GM19238 (cell line): ENCODE measurements around the gene BMP7.
"Not testable (repeated sequence)": the region's sequence is repeated elsewhere in the genome, so short reads cannot be mapped to it uniquely, and the experiment has no call there.

Experiments
- DNase-seq: peaks from one replicate; pipeline ENCODE4 v3.0.0; 2011; ENCODE audit warnings: low spot score; ENCODE audit not compliant: insufficient read length

The BMP7 gene

DNA sequence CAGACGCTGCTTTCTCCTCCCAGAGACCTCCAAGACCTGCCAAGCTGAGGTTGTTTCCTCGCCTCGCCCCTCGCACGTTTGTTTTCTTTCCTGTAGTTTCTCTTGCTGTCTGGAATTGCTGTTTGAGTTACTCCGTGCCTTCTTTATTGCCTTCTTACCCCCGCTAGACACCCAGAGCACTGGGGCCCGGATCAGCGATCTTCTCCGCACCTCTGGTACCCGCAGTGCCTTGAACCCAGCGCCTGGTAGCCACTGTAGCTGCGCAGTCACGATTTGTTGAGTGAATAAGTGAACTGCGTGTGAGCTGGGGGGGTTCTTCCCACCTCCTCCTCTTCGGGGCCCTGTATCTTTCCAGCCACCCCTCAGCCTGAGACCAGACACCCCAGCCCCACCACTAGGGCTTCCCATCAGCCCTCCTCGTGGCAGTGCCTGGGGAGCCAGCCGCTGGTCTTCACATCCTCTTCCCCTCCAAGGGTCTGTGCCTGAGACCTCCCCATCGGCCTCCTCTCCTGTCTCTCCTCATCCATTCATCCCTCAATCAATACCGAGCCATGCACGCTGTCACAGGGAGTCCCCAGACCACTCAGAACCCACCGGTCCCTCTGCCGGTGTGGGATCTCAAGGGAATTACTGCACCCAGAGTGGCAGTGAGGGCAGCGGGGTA, 849 bp upstream of the BMP7 start:
- DNase-seq = no peak

DNA sequence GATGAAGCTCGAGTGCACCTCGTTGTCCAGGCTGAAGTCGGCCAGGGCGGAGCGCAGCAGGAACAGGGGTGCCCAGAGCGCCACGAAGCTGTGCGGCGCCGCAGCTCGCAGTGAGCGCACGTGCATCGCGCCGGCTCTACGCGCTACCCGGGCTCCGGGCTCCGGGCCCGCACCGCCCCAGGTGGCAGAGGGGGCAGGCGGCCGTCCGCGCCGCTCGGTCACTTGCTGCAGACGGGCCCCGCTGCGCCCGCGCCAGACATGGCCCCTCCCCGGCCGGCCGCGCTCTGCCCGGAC, 497 bp downstream of the BMP7 start:
- no peak for DNase-seq

DNA sequence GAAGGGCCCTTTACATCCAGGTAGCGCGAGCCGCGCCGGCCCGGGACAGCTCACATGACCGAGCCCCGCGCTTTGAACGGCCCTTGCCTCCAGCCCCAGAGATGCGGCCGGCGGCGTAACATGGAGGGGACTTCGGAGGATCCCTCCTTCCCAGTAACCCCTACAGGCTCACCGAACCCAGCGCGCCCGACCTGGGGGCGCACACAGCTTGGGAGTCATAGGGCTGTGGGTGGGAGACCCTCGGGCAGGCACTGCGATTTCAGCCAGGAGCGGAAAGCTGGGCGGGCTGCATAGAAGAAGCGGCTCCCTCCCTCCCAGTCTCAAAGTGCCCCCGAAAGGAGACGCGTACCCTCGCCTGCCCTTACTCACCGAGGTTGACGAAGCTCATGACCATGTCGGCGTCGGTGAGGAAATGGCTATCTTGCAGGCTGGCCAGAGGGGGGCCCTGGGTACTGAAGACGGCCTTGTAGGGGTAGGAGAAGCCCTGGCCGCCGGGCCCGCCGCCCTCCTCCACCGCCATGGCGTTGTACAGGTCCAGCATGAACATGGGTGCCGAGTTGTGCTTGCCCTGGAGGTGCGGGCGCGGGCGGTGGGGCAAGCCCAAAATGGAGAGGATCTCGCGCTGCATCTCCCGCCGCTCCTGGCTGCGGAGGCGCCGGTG, 975 bp downstream of the BMP7 start:
- no peak for DNase-seq

DNA sequence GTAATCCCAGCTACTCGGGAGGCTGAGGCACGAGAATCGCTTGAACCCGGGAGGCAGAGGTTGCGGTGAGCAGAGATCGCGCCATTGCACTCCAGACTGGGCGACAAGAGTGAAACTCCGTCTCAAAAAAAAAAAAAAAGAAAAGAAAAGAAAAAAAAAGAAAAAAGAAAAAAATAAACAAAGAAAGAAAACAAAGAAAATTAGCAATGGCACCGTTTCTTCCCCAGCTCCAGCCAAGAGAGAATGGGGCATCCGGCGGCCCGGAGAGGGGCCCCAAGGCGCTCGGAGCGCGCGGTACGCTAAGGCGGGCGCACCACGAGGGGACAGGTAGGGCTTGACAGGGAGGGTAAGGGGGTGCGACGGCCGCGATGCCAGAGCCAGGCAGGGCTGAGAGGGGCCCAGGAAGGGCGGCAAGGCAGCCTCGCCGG, 1.5 kb downstream of the BMP7 start:
- DNase-seq = not testable (repeated sequence)

DNA sequence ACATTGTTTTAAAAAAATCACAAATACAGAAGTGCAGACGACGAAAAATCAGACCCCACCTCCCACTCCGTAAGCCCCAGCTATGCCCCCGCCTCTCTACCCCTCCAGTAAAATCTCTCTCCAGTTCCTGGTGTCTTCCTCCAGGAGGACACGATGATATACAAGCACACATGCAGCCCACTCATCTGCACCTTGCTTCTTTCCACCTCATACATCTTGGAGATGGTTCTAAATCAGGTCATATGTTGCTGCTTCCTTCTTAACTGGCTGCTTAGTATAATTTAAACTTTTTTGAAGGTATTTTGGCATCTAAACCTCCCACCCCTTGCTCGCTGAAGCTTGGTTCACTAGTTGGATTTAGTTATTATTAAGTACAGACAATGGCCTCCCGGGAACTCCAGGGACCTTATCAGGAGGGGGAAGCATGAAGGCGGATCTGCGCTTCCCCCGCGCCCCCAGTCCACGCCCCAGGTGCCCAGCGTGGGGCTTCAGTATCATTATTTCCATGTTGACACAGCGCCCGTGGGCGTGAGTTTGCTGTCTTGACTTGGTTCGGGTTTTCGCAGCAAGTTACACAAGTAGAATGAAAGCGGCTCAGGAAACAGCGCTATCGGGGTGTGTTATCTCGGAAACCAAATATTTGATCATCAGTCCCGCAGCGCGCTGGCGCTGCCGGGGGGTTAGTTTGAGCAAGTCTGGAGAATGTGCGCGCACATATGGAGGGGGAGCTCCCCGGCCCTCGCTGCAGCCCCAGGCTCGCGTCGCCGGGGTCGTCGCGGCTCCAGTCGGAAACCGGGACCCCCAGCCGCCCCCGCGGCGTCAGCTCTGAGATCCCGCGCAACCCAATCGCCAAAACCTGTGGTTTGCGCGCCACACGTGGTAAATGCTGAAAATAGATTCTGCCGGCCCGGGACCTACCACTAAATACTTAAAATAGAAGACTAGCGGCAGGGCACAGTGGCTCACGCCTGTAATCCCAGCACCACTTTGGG, 2.3 kb downstream of the BMP7 start:
- DNase-seq = no peak

DNA sequence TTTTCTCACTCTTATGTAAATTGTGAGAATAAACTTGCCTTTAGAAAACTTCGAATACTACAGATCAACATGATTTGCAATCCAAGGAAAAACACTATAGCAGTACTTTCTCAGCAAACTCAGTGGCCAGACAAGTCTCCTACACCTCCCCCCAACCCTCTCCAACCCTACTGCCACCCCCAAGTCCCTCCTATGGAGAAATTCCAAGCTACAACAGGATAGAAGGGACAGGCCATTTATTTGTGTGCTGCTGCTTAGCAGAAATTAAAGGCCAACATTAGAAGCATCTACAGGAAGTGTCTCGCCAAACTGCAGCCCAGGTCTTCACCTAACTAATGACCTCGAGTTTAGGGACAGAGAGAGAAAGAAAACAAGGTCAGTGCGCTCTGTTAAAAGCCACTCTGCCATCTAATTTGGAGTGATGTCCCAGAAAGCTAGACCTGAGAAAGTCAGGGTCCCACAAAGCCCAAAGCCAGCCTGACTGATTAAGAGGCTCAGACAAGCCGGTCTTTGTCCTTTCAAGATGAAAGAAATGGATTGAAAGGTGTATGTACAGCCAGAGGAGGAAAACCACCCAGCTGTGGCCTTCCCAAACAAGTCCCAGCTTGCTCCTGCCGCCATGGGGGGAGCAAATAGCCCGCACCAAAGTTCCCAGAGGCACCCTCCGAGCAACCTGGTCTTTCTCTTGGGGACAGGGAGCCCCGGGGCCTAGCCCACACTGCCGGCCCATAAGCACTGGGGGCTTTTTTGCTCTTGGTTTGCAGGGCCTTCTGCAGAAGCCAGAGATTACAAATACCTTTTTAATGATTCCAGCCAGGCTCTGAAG, 3.4 kb downstream of the BMP7 start:
- DNase-seq = no peak

DNA sequence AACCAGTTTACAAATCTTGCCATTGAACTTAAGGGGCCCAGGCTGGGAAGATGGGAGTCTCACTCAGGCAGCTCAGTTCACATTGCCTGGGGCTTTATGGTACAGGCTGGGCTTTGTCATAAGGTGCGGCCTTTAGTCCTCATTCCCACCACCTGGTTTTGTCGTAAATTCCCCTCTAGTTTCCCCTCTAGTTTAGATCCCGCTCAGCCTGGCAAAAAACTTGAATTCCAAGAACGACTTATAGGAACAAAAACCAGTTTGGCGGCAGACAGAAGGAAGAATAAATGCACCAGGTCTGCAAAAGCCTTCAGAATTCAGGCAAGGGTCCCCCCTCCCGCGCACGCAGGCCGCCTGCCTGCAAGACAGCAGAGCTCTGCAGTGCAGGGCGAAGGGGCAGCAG, 4.1 kb downstream of the BMP7 start:
- DNase-seq = no peak

DNA sequence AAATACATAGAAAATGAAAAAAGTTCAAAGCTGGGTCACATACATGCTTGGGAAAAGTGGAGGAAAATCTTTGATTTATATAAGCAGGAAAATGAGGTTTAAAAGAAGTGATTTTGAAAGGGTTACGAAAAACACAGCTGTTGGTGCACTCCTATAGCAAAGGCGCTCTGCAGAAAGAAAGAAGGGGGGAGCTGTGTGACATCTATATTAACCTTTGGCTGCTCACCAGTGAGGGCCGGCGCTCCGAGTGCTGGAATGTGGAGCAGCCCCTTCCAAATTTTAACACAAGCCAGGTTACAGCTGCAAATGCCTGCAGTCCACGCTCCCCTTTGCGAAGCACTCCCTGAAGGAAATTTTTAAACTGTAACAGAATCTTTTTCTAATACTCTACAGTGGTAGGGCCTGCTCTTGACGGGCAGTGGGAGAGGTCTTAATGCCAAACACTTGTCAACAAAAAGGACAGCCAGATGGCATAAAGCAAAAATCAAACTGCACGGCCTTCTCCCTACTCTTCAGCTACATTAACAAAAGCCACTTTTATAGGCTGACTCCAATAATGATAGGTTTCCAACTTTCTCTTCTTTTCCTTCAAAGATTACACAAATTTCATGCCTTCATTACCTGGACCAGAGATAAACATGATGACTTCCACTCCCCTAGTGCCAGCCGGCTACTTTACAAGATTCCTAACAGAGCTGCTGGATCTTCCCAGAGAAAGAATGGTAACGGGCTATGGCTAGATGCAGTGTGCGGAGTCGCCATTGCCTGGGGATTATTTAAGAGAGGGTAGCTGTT, 4.8 kb downstream of the BMP7 start:
- DNase-seq = no peak

DNA sequence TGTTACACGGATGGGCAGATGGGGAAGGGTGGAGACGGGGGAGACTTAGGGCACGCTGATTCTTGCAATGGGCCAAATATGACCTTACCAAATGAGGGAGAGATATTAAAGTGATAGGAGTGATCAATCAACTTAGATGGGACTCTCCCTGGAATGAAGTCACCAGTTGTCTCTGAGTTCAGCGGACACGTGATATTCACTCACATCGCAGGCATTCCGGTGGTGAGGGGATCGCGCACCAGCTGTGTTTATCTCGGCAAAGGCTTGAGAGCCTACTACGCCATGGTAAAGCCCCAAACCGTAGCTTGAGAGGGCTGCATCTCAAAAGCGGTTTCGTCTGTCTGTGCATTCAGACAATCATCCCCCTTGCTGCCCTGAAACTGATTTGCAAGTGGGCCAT, 5.5 kb downstream of the BMP7 start:
- DNase-seq = no peak

DNA sequence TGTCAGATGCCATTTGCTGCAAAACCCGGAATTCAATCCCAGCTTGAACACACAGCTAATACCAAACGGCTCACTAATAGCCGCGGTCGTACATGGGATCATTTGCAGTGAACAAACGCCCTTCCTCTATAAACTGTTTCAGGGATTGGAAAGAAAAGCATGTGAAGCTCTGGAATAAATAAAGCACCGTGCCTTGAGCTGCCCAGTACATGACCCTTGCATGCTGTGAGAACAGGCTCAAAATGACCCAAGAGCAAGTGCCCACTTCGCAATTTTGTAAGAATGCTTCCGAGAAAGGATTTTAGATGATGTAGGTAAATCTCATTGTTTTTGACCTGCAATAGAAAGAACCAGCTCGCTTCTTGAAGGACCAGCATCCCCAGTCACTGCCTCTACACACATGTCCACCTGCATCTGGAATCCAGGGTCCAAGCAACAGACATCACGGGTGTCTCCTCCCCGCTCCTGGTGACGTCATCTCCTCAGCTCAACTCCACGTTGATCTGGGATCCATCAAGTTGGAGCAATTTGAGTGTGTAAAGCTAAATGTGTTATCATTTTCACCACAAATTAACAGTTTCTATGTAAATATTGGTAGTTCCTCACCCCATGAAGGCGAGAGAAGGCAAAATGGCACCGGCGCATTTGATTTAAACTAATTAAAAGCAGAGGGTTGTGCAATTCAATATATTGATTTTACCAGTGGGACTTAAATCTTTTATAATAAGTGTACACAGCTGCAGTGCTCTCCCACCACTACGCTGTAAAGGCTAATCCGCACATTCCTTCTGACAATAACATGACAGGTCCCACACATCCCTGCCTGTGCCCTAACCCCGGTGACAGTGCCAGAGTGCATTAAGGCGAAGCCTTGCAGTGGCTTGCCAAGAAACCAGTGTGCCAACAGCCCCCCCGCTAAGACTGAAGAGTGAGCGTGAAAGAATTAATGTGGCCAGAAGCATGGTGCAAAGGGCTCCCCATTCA, 6.2 kb downstream of the BMP7 start:
- no peak for DNase-seq

DNA sequence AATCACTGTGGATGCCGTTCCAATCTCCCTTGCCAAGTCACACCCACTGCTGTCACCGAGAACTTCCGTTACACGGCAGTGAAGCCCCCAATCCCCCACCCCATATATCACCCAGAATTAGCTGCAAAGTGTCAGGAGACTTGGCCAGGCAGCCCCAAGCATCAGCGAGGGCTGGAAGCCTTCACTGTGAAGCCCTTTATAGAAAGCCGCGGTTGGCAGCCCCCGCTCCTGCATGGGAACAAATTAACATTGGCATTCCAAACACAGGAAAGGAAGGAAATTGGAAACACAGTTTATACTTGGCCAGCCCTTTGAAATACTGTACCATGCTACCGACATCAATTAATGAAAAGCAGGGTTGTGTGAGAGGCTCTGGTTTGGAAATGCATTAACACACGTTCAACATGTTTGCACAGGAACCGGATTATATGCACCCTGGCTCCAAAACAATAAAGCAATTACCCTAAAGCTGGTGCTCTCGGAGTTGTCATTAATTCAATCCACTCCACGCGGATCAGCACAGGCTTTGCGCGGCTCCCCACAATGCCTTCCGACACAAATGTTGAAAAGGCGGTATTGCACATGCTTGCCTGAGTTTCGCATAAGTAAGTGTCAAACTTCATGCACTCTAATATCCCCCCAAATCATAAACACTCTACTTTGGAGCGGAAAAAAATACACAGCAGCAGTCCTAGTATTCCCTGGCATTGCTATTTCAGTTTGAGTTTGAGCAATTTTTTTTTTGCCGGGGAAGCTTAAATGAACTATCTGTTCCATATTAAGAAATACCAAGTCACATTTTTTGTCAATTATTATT, 7.1 kb downstream of the BMP7 start:
- DNase-seq = no peak

DNA sequence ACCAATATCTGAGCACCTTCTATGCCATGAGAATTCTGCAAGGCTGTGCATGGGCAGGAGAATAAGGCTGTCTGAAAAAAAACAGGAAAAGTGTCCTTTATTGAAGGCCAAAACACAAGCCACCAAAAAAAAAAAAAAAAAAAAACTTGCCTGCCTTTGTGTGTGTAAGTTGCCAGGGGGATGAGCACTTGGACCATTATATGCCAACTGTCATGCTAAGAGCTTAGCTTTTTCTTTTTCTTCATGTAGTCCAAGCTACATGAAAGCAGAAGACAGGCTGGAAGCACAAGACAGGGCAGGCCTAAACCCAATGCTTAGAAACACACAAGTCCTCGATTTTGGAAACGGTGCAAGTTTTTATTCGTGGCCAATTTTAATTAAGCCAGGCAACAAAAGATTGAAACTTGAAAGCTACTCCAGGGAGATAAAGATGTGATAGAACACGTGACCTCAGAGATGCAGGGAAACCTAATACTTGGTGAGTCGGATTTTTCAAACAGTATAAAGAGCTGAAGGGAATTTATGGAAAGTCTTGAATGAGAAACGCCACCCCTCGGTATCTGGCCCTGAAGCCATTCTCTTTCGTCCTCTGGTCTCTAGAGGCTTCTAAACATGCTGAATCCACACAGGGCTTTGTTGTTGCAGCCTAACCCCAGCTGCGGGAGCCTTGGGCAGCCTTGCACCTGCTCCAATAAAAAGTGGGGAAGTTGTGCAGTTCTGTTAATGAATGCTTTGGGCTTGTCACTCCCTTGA, 8.6 kb downstream of the BMP7 start:
- no peak for DNase-seq

DNA sequence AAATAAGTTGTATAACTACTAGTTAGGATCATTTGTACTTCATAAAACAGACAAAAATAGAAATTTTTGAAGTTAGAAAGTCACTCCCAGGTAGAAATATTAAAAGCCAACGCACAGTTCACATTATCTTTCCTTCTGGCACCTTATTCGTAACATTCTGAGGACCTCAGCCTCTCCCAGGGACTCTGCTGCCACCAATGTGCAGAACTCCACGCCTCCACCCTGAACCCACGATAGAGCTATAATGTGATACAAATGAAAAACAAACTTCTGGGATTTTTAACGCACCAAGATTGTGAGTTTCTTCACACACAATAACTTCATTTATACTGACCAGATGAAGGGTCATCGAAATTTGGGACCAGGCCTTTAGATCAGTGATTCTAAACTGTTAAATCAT, 9.5 kb downstream of the BMP7 start:
- no peak for DNase-seq

DNA sequence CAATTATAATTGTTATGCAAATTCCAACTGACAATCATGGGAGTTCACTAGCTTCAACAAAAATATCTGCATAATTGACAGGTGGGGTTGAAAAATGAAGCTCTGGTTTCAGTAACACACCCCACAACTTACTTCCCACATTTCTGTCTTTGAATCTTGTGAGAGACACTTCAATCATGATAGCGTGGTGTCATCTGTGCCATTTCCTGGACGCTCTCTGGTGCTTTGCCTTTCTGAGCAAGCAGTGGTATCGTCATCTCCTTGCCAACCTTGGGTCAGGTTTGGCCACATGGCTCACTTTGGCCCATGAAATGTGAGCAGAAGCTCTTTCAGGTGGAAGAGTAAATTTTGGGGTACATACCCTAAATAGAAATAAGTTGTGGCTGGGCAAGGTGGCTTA, 10.2 kb downstream of the BMP7 start:
- no peak for DNase-seq

DNA sequence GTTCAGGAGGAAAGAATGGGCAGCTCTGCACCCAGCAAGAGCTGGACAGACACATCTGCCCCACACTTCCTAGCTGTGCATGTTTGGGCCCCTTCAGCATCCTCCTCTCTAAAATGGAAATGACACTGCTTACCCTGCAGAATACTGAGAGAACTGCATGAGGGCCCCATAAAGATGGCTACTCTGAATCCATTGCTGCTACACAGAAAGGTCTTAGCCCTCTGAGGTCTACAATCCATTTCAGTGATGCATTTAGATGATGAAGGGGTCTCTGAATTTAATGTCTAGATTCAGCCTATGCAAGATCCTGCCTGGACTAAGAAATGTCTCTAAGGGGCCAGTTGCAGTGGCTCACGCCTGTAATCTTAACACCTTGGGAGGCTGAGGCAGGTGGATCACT, 11.3 kb downstream of the BMP7 start:
- no peak for DNase-seq

DNA sequence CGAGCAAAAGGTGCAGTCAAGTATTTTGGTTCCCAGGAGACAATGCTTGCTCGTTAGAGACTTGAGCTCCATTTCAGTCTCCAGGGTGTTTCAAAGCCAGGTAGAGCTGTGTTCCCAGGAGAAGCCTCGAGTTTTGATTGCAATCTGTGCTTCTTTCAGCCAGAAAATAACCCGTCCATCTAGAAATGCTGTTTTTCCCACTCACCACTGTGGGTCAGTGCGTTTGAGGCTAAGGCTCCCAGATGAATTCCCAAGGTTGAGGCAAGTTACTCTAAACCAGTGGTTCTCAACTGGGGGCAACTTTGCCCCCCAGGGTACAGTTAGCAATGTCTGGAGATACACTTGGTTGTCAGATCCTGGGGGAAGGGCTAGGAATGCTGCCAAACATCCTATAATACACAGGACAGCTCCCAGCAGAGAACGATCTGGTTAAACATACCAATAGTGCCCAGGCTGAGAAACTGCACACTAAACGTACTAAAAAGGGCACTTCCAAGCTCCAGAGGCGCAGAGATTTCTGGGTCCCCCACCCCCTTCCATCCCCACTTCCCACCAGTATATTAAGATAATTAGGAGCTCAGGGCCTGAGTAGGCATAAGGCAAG, 13.8 kb downstream of the BMP7 start:
- DNase-seq = no peak

DNA sequence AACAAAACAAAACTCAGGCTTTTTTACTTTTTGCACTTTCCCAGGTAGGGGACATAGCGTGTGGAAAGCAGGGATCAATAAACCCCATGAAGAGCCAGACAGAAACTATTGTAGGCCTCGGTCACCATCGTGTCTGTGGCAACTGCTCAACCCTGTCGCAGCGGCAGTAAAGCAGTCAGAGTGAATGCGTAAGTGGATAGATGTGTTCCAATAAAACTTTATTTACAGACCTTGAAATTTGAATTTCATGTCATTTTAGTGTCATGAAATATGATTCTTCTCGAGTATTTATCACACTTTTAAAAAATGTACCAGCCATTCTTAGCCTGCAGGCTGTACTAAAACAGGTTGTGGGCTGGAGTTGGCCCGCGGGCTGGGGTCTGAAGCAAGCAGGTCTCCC, 14.5 kb downstream of the BMP7 start:
- no peak for DNase-seq

DNA sequence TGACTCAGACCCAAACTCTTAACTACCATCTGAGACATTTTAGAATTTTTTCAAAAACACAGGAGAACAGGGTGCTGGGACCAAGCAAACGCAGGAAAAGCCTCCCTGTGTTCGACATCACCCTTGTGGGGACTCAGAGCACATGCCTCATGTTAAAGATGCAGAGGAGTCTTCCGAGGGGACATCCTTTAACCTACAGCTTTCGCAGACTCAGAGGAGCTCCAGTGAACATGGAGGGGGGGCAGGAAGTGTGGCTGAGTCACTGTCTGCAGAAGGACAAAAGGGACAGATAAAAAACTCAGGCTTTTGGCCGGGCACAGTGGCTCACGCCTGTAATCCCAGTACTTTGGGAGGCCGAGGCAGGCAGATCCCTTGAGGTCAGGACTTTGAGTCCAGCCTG, 15.1 kb downstream of the BMP7 start:
- DNase-seq = no peak
